Loucy (cell line): ENCODE results near the gene KIAA1328.

ENCODE experiments used
- H2AFZ ChIP-seq: fragments of 200-600 bp; sonication (generic); 2 replicates; pipeline ENCODE4 v1.6.0; 2016; ENCODE audit warnings: antibody characterized with exemption, mild to moderate bottlenecking, low read length, moderate library complexity
- H3F3A ChIP-seq: fragments of 200-600 bp; 2 replicates; pipeline ENCODE4 v1.6.0; 2016; ENCODE audit warnings: antibody characterized with exemption, low read depth, mild to moderate bottlenecking
- H3K27me3 ChIP-seq: fragments of 200-600 bp; sonication (generic); 2 replicates; pipeline ENCODE4 v1.6.1; 2014; ENCODE audit warnings: low read length, mild to moderate bottlenecking; ENCODE audit not compliant: insufficient read depth, poor library complexity, severe bottlenecking
- H3K36me3 ChIP-seq: fragments of 200-600 bp; sonication (generic); 2 replicates; pipeline ENCODE4 v1.6.1; 2016; ENCODE audit warnings: low read length; ENCODE audit not compliant: insufficient read depth
- H3K4me1 ChIP-seq: fragments of 200-600 bp; sonication (generic); 2 replicates; pipeline ENCODE4 v1.5.1; 2014; ENCODE audit warnings: low read length, mild to moderate bottlenecking; ENCODE audit not compliant: insufficient read depth, poor library complexity, severe bottlenecking
- H3K4me2 ChIP-seq: fragments of 200-600 bp; sonication (generic); 2 replicates; pipeline ENCODE4 v1.6.0; 2014; ENCODE audit warnings: antibody characterized with exemption, low read length, low read depth, mild to moderate bottlenecking; ENCODE audit not compliant: poor library complexity, severe bottlenecking
- H3K4me3 ChIP-seq: fragments of 200-600 bp; sonication (generic); 2 replicates; pipeline ENCODE4 v1.5.1; 2014; ENCODE audit warnings: low read length, mild to moderate bottlenecking, mixed read lengths; ENCODE audit not compliant: poor library complexity, severe bottlenecking
- H3K79me2 ChIP-seq: fragments of 200-600 bp; sonication (generic); 2 replicates; pipeline ENCODE4 v1.6.1; 2014; ENCODE audit warnings: low read length; ENCODE audit not compliant: insufficient read depth
- H3K9ac ChIP-seq: fragments of 200-600 bp; sonication (generic); 2 replicates; pipeline ENCODE4 v1.6.0; 2014; ENCODE audit warnings: mild to moderate bottlenecking, low read depth, low read length, moderate library complexity; ENCODE audit not compliant: poor library complexity, severe bottlenecking
- H3K9me2 ChIP-seq: fragments of 200-600 bp; sonication (generic); replicated peaks from 2 replicates; pipeline ENCODE4 v1.6.1; 2016; ENCODE audit warnings: low read depth, low read length, mixed read lengths
- H3K9me3 ChIP-seq: fragments of 200-600 bp; sonication (generic); 2 replicates; pipeline ENCODE4 v1.6.1; 2014; ENCODE audit warnings: mild to moderate bottlenecking, antibody characterized with exemption, low read length, low read depth; ENCODE audit not compliant: insufficient read depth
- H4K20me1 ChIP-seq: fragments of 200-600 bp; sonication (generic); 2 replicates; pipeline ENCODE4 v1.6.0; 2014; ENCODE audit warnings: antibody characterized with exemption, low read length, mild to moderate bottlenecking; ENCODE audit not compliant: insufficient read depth, poor library complexity, severe bottlenecking
- EZH2phosphoT487 ChIP-seq: fragments of 200-600 bp; IDR thresholded peaks from 2 replicates; pipeline ENCODE4 v1.6.1; 2018; ENCODE audit warnings: antibody characterized with exemption, mild to moderate bottlenecking, moderate library complexity, borderline replicate concordance
- TF ChIP-seq, protein P1 (sequence below): fragments of 200-600 bp; sonication (generic); conservative IDR thresholded peaks from 2 replicates; pipeline ENCODE4 v1.5.1; 2014; ENCODE audit warnings: mild to moderate bottlenecking, antibody characterized with exemption, low read length

KIAA1328 gene

DNA sequence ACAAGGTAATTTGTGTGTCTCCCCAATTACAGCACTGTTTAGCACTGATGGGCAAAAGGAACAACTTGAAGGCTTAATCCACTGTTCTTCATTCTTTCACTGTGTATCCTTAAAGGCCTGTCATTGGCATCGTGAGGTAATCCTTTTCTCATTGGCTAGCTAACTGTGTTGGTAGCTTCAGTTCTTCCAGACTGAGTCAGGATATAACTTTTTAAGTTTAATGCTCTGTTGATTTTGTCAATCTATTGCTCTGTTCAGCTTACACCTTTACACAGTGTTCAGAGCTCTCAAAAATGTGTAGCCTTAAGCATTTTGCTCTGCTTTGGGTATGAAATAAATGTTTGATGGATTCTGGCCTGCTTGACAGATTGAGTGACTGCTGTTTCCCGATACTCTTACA lies 148.2 kb downstream of the KIAA1328 start:
- Histone ChIP-seq H3K4me1 (no peaks in the 10 kb centered on the region), H4K20me1 (no peaks in the 10 kb centered on the region), H3K9me2 (no peaks in the 10 kb centered on the region), H3K36me3 (no peaks in the 10 kb centered on the region), H3K79me2 (no peaks in the 10 kb centered on the region), H3K4me3 (no peak overlapping the region), H2AFZ (no peak overlapping the region), H3K9me3 (no peaks in the 10 kb centered on the region), H3K9ac (no peak overlapping the region), H3F3A (no peaks in the 10 kb centered on the region), H3K4me2 (no peak overlapping the region), H3K27me3 (no peaks in the 10 kb centered on the region)
- TF ChIP-seq, protein P1, sequence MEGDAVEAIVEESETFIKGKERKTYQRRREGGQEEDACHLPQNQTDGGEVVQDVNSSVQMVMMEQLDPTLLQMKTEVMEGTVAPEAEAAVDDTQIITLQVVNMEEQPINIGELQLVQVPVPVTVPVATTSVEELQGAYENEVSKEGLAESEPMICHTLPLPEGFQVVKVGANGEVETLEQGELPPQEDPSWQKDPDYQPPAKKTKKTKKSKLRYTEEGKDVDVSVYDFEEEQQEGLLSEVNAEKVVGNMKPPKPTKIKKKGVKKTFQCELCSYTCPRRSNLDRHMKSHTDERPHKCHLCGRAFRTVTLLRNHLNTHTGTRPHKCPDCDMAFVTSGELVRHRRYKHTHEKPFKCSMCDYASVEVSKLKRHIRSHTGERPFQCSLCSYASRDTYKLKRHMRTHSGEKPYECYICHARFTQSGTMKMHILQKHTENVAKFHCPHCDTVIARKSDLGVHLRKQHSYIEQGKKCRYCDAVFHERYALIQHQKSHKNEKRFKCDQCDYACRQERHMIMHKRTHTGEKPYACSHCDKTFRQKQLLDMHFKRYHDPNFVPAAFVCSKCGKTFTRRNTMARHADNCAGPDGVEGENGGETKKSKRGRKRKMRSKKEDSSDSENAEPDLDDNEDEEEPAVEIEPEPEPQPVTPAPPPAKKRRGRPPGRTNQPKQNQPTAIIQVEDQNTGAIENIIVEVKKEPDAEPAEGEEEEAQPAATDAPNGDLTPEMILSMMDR: no peak
- TF ChIP-seq EZH2phosphoT487: no peak

DNA sequence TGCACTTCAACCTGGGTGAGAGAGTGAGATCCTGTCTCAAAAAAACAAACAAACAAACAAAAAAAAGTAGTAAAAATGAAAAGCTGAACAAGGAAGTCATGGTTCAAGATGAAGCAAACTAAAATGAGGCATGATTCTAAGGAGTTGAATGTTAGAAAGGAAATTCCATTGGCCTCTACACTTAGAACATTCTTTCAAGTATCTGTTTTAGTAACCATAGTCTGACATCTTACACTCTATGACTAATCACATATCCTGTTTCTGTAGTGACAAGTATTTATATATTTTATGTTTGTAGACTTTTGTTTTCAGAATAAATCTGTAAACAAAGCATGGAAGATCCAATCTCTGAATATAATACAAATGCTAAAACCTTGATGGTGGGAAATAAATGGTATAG lies 164.1 kb downstream of the KIAA1328 start:
- Histone ChIP-seq H3K79me2 (no peaks in the 10 kb centered on the region), H3K9me2 (no peaks in the 10 kb centered on the region), H3K9ac (no peak overlapping the region), H4K20me1 (no peaks in the 10 kb centered on the region), H3K4me3 (no peak overlapping the region), H3K9me3 (no peaks in the 10 kb centered on the region), H3K4me2 (no peak overlapping the region), H3K36me3 (no peaks in the 10 kb centered on the region), H3F3A (no peaks in the 10 kb centered on the region), H3K27me3 (no peaks in the 10 kb centered on the region), H2AFZ (no peak overlapping the region), H3K4me1 (no peaks in the 10 kb centered on the region)
- TF ChIP-seq, protein P1: no peak
- TF ChIP-seq EZH2phosphoT487: no peak

DNA sequence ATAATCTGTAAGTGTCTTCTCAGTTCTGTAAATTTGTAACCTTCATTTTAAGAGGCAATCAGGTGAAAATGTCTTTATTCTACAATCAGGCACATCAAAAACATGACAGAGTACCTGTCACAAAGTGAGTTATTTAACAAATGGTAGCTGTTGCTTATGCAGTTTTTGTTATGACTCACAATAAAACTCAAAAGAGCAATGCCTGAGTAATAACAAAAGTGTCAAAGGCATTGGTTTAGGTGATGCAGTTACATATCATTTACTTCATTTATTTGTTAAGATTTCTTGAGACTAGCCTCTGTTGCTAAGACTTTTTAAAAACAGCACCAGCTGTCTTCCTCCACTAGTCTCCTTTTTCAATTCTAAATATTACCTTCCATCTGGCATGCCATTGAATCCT lies 177.8 kb downstream of the KIAA1328 start:
- no peaks in the 10 kb centered on the region for H3K27me3 ChIP-seq
- no peaks in the 10 kb centered on the region for H3K36me3 ChIP-seq
- H3K9ac ChIP-seq: no peak overlapping the region
- no peaks in the 10 kb centered on the region for H3K4me1 ChIP-seq
- no peaks in the 10 kb centered on the region for H3K9me2 ChIP-seq
- no peaks in the 10 kb centered on the region for H3F3A ChIP-seq
- no peak overlapping the region for H3K4me2 ChIP-seq
- H2AFZ ChIP-seq: no peak overlapping the region
- H3K79me2 ChIP-seq: no peaks in the 10 kb centered on the region
- no peaks in the 10 kb centered on the region for H4K20me1 ChIP-seq
- H3K4me3 ChIP-seq: no peak overlapping the region
- H3K9me3 ChIP-seq: no peaks in the 10 kb centered on the region
- no peak for TF ChIP-seq EZH2phosphoT487
- TF ChIP-seq, protein P1: no peak
